CD4-positive, alpha-beta T cell treated with Interleukin-15 for 1 hour (primary cell): ENCODE data around the gene MRPL28.
"Not testable (repeated sequence)": the region's sequence is repeated elsewhere in the genome, so short reads cannot be mapped to it uniquely, and the experiment has no call there.

ENCODE experiments used
- DNase-seq: peaks from one replicate; pipeline ENCODE4 v3.0.0-alpha.2; 2020

The MRPL28 gene

DNA sequence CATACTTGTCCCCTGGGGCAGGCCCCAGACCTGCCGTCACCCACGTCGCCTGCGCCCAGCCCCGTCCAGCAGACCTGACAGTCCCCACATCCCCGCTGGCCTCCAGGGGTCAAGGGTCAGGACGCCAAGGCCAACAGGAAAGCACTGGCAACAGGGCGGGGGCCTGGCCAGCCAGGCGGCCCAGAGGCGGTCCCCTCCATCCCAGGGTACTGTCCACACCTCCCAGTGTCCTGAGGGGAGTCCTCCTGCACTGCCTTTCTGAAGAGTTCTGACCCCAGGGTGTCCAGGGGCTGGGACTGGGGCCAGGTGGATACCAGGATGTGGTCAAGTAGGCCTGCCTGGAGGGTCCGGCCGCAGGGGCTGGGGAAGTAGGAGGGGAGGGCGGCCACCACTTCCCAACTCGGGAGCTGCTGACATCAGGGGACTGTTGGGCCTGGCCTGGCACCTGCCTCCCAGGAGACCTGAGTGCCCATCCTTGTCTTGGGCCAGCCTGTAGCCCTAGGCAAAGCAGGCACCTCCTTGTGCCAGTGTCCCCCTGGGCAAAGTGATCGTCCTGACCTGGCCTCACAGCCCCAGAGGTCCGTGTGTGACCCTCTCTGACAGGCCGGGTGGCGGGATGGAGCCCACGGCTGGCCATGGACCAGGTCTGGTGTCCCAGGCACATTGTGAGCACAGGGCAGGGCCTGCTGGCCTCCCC lies 11.1 kb downstream of the MRPL28 start:
- DNase-seq: no peak

DNA sequence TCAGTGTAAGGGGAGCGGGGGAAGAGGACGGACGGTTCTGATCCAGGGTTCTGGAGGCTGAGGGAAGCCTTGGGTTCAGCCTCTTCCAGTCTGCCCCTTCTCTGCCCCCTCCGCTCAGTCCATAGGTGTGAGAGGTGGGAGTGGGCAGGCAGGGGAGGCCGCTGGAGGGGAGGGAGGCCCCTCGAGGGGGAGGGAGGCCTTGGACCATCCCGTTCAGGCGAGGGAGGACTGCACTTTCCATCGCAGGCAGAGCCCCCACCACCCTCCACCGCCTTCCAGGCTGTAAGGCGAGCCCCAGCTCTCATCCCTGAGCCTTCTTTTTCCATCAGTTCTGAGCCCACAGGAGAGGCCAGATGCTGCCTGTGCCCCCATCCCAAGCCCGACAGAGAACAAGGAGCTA lies 13.6 kb downstream of the MRPL28 start:
- no peak for DNase-seq

GRCh38 chr16:354971-355461 lies 15.3 kb downstream of the MRPL28 start:
- DNase-seq: peak; percentile 60

- no peak for DNase-seq
These were observed 16.0 kb downstream of the MRPL28 start for GRCh38 chr16:354291-354881.

DNA sequence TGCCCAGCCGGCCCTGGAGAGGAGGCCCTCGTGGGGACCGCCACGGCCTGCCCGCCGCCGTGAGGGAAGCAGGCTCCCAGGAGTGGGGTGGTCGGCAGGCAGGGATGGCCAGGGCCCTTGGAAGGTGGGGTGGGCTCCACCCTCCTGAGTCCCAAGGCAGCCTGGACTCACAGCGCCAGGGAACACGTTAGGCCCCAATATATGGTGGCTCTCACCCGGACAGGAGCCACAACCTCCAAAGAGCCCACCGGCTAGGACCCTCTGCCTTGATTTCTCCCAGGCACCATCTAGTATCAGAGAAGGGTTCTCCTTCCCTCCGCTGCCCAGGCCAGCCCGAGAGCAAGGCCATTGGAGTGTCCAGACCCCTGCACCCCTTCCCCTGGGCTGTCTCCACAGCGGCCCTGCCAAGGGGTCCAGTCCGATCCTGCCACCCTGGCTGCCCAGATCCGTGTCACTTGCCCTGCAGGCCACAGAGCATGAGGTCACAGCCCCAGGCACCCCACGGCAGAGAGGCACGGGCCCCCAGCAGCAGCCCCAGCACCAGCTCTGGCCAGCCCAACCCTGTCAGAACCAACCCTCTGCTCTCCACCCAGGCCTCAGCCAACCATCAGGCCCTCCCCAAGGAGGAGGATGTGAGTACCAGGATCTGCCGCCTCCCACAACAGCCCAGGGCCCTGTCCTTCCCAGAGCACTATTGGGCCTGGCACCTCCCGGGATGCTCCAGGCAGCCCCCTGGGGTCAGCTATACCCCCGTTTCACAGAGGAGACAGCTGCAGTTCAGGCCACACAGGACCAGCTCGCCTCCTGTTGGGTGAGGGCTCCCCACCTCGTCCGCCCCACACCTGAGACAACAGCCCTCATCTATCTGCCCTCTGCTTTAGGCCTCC lies 16.7 kb downstream of the MRPL28 start:
- DNase-seq: no peak

DNA sequence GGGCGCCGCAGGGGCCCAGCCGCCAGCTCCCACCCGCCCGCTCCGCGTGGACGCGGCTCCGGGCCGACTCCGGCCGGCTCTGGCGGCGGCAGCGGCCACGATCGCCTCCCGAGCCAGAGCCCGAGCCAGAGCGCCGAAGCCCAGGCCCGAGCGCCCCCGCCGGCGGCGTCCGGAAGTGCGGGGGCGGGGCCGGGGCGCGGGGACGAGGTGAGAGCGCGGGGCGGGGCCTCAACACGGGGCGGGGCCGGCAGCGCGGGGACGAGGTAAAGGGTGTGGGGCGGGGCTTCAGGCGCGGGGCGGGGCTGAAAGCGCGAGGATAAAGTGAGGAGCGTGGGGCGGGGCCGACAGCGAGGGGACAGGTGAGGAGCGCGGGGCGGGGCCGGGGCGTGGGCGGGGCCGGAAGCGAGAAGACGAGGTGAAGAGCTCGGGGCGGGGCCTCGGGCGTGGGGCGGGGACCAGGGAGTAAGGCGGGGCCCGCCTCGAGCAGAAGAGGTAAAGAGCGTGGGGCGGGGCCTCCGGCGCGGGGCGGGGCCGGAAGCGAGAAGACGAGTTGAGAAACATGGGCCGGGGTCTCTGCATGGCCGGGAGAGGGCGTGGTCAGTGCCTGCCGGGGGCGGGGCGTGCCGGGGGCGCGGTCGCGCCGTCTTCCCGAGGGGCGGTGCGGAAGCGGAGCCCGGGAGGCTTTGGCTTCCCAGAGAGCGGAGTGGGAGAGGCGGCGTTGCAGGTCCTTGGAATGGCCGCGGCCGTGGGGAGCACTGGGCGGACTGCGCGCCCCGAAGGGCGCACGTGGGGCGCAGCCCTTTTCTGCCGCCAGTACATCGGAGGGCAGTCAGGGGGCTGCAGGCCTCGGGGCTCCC lies 17.6 kb downstream of the MRPL28 start, which contains the start of gene AXIN1:
Gene AXIN1 (minus strand): TSS at position 177 of the 857 bp plus-strand sequence. CDS start 5,698 bp downstream, outside the sequence.
- DNase-seq: peak; percentile 99

- DNase-seq: peak; percentile 23
These were observed 18.4 kb downstream of the MRPL28 start for GRCh38 chr16:351804-352520.

DNA sequence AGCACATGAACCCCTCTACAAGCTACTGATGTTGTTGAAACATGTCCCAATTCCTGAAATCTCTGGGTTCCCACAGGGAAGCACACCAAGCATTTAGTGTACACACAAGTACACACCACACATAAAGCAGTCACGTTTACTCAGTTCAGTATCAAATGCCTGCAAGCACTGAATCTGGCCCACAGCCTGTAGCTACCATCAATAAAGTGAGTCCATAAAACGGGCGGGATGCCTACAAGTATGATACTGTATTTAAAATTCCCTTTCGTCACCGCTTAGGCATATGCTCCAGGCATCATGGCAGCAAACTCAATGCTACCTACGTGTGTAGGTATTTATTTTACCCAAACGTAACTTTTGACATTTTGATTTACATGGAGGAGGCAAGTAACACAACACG lies 20.1 kb downstream of the MRPL28 start:
- DNase-seq: no peak

DNA sequence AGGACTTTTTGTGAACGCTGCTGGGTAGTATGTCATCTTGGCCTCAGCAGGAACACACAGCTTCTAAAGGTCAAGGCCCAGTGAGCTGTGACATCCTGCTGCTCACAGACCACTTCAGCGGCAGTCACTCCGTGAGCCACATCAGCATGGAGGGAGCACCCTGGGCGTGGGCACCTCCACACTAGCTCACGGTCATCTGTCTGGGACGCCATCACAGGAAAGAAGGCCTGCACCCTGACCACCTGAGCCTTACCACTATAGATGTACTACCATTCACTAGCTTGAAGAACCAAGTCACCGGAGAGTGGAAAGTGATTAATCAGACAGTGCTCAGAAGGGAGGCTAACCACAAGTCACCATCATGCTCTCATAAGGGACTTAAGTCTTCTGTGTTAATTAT lies 21.1 kb downstream of the MRPL28 start:
- no peak for DNase-seq

DNA sequence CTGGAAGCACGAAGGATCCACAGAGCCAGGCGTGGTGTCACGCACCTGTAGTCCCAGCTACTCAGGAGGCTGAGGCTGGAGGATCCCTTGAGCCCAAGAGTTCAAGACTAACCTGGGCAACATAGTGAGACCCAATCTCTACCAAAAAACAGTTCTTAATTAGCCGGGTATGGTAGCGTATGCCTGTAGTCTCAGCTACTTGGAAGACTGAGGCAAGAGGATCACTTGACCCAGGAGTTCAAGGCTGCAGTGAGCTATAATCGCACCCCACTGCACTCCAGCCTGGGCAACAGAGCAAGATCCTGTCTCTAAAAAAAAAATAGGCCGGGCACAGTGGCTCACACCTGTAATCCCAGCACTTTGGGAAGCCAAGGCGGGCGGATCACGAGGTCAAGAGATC lies 21.8 kb downstream of the MRPL28 start:
- not testable (repeated sequence) for DNase-seq

DNA sequence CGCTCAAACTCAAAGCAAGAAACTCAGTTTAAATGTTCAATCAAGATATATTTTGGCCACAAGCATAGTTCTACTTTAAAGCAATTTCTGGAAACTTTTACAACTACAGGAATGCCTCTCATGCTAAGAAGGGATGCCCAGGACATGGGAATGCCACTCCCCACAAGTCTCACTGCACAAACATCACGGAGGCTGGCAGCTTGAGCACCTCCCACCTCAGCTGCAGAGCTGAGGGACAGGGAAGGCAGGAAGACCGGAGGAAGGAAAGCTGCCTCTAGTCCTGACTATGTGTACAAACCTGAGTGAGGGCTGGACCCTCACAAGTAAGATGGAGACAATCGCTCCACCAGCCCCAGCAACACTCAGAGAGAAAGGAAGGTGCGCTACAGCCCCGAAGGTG lies 23.1 kb downstream of the MRPL28 start:
- no peak for DNase-seq

DNA sequence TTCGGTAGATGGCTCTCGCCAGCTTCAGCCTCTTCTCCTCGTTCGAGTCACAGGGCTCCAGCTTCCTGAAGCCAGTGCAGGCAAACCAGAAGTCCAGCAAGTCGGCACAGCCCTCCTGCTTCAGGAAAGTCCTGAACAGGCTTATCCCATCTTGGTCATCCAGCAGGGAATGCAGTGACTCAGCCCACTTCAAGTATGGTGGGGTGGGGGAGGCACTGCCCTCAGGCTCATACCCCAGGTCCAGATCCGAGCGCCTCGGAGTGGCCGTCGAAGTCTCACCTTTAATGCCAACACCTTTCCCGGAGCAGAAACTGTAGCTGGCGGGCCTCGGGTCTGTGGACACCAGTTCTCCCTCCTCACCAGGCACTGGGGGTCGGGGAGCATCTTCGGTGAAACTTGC lies 23.8 kb downstream of the MRPL28 start:
- DNase-seq: no peak

DNA sequence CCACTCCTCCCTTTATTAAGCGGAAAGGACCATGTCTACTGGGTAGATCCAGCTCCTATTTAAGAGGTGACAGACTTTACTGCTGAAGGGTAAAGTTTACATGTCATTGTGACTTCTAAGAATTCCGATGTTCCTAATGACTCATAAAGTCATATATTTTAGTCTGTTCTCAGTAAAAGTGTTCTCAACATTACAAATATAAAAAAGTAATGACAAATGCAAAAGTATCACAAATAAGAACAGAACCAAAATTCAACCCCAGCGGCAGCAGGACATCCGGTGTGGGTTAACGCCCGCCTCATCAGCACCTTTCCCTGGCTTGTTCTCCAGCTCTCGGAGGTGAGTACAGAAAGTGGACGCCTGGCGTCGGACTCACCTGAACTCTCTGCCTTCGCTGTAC lies 24.6 kb downstream of the MRPL28 start:
- no peak for DNase-seq

DNA sequence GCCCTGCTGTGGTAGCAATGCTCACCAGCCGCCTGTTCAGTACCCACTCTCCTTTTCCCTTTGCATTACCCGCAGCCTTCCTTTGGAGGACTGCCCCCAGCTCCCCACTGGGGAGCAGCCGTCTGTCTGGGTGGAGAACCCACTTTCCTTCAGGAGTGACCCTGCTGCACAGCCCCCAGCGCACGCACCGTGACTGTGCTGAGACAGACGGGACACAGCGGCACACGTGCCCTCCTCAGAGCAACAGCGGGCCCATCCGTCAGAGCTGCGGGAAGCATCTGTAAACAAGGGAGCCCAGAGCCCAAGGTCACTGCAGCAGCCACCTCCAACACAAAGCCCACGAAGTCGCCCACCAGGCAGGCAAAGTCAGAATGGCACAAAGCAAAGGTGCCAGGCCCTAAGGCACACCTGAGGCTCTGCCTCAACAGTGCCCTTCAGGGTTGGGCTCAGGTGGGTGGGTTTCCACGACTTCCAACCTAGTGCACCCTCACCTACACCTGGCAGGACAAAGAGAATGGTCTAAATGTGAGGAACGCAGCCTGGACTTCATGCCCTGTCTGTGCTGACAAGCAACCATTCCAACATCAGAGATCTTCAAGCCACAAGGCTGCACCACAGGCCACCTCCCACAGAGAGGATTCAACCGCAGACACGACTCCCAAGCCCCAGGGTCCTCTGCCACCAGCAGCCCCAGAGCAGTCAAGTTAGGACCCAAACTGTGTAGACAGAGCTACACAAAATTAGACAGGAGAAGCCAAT lies 27.7 kb downstream of the MRPL28 start:
- DNase-seq: no peak

- DNase-seq: not testable (repeated sequence)
These were observed 28.4 kb downstream of the MRPL28 start for GRCh38 chr16:341974-342336.

DNA sequence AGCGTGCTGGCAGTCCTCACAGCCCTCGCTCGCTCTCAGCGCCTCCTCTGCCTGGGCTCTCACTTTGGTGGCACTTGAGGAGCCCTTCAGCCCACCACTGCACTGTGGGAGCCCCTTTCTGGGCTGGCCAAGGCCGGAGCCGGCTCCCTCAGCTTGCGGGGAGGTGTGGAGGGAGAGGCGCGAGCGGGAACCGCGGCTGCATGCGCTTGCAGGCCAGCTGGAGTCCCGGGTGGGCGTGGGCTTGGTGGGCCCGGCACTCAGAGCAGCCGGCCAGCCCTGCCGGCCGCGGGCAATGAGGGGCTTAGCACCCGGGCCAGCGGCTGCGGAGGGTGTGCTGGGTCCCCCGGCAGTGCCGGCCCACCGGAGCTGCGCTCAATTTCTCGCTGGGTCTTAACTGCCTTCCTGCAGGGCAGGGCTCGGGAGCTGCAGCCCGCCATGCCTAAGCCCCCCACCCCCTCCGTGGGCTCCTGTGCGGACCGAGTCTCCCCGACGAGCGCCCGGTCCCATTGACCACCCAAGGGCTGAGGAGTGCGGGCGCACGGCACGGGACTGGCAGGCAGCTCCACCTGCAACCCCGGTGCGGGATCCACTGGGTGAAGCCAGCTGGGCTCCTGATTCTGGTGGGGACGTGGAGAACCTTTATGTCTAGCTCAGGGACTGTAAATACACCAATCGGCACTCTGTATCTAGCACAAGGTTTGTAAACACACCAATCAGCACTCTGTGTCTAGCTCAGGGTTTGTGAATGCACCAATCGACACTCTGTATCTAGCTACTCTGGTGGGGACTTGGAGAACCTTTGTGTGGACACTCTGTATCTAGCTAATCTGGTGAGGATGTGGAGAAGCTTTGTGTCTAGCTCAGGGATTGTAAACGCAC lies 29.0 kb downstream of the MRPL28 start:
- not testable (repeated sequence) for DNase-seq

DNA sequence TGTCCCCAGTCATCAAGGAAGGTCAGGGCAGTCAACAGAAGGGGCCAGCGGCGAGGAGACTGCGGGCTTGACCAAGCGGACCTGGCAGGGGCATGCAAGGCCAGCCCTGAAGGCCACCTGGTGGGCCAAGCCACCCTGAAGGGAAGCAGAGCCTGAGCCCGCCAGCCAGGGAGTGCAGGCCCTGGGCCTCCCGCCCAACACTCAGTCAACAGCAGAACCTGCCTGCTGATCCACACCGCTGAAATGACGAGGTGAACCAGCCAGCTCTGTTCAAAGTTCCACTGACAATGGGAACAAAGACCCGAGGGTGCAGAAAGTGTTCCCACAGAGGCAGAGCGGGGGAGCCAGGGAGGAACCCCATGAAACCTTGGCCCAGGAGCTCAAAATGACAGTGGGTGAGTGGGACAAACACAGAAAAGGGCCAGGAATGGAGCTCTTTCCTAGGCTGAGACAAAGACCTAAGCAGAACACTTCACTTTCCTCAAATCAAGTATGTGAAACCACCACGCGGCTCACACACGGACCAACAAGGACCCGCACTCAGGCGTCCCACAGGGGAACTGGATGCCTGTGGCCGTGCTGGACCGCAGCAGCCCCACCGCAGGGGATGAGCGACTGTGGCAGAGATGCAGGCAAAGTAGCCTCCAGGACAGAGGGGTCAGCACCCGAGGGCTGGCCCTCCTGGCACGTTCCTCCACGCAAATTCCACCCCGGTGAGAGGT lies 29.8 kb downstream of the MRPL28 start:
- DNase-seq: no peak

DNA sequence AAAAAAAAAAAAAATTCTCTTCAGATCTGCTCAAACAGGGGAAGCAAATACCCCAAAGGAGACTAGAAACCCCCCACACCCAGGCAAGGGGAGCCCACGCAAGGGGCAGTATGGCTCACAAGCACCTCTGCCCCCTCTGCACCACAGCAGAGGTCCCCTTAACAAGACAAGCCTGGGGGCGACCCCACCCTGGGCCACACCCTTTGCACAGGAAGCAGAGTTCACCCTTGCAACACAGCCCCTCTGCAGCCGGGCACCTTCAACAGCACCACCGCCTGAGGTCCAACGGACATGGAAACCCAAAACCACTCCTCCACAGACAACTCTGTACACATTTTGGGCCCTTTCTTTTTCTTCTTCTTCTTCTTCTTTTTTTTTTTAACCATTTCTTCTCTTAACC lies 30.7 kb downstream of the MRPL28 start:
- no peak for DNase-seq

DNA sequence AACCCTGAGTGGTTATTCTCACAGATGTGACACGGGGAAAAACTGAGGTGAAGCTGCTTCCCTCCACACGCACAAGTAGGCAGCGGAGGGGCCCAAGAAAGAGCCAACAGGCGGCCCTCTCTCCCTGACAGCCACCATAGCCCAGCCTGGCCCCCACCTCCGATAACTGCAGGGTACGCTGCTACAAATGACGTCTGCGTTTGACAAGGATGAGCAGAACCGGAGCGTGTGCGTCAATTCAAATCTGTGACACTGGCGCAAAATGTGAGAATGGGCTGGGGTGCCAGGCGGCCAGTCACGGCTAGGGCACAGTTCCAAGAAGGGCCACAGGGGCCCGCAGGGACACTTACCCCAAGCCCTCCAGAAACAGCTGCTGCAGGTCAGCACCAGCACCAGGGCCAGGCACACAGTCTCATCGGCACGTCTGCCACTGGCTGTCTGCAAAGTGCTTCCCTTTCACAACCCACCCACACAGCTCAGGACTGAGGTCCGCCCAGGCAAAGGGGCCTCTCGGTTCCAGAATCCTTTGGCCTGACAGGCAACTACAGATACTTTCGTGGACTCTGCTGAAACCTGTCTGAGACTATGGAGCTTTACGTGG lies 32.3 kb downstream of the MRPL28 start:
- DNase-seq: no peak
